ENCODE data around the gene IVL.

The IVL gene

DNA sequence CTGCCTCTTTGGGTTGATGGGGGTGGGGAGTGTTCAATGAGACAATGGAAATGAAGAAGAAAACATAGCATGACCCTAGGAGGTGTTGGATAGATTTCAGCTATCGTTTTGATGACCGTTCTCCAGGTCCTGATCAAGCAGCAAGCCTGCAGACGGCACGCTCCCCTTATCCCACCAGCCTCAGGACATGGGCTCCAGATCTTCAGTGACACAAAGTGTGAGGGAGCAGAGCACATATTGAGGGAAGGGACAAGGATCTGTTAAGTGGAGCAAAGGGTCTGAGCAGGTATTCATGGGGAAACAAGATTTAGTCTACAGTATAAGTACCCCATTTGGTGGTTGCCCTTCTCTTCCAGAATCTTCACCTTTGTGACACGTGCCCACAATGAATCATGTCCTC is 43.4 kb downstream of the IVL start:
- Histone ChIP-seq H3K4me3 (ENCODE audit: low read depth, low read length) (no peak overlapping the region), H3K4me1 (ENCODE audit: control insufficient read depth, insufficient read depth, low read length) (no peaks in the 10 kb centered on the region), H3K27ac (ENCODE audit: extremely low read depth, low read depth, low read length) (no peak overlapping the region), H3K36me3 (ENCODE audit: control insufficient read depth in 2 of 2, insufficient read depth in 1 of 2, low read length in 2 of 2) (no peaks in the 10 kb centered on the region), H3K9me3 (ENCODE audit: control insufficient read depth, insufficient read depth, low read depth, low read length) (no peaks in the 10 kb centered on the region)
- ChIA-PET POLR2A (no interaction called here), CTCF (no interaction called here)
- no peak for TF ChIP-seq ZNF155 (tag by site-specific recombination; IDR thresholded peaks at IDR 0.05)
- no peak for TF ChIP-seq ZNF248 (tag by site-specific recombination; IDR thresholded peaks at IDR 0.05)
- TF ChIP-seq ZNF544 (tag by site-specific recombination; IDR thresholded peaks at IDR 0.05), result no peak
- TF ChIP-seq ZXDB (tag by site-specific recombination; IDR thresholded peaks at IDR 0.05), result no peak
- TF ChIP-seq ZSCAN30 (tag by site-specific recombination; IDR thresholded peaks at IDR 0.05), result no peak
- TF ChIP-seq KLF8 (tag by site-specific recombination; IDR thresholded peaks at IDR 0.05), result no peak
- TF ChIP-seq ZNF510 (tag by site-specific recombination; IDR thresholded peaks at IDR 0.05; ENCODE audit: insufficient replicate concordance), result no peak
- no peak for TF ChIP-seq ZNF621 (tag by site-specific recombination; IDR thresholded peaks at IDR 0.05)

DNA sequence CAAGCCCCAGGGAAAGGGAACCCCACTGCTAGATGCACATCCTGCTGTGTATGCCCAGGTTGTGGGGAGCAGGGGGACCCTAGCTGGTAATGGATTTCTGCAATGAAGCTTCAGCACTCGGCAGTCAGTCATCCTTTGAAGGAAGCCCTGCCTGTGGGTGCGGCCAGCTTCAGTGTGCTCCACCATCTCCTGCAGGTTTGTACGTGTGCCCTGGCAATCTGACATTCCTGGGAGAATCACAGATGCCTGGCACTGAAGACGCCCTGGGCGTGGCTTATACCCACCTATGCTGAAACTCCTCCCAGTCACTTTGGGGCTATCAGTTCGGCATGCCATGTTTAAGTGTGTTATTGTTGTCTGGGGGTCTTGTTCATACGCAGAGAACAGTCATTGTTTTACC is 45.4 kb downstream of the IVL start:
- Histone ChIP-seq H3K36me3 (ENCODE audit: control insufficient read depth in 2 of 2, insufficient read depth in 1 of 2, low read length in 2 of 2) (no peaks in the 10 kb centered on the region), H3K4me1 (ENCODE audit: control insufficient read depth, insufficient read depth, low read length) (no peaks in the 10 kb centered on the region), H3K27ac (ENCODE audit: extremely low read depth, low read depth, low read length) (no peak overlapping the region), H3K4me3 (ENCODE audit: low read depth, low read length) (no peak overlapping the region), H3K9me3 (ENCODE audit: control insufficient read depth, insufficient read depth, low read depth, low read length) (no peaks in the 10 kb centered on the region)
- CTCF ChIA-PET, result interaction anchor here (0.6 to 1.5 kb wide), 5 partner anchors 10 to 267 kb away, joined by 3 to 5 read pairs (median 3); no protein-coding TSS in a partner anchor
- TF ChIP-seq KLF16 (tag by site-specific recombination; IDR thresholded peaks at IDR 0.05) (no peak), ZNF23 (tag by site-specific recombination; IDR thresholded peaks at IDR 0.05; ENCODE audit: borderline replicate concordance) (no peak), ZNF624 (tag by site-specific recombination; IDR thresholded peaks at IDR 0.05) (no peak), ZNF768 (tag by site-specific recombination; IDR thresholded peaks at IDR 0.05) (no peak), HOXC10 (CRISPR knock-in tag; IDR thresholded peaks at IDR 0.05) (no peak), ZNF239 (tag by site-specific recombination; IDR thresholded peaks at IDR 0.05) (no peak), GFI1B (tag by site-specific recombination; IDR thresholded peaks at IDR 0.05) (no peak), ZNF830 (tag by site-specific recombination; IDR thresholded peaks at IDR 0.05; ENCODE audit: low read depth) (no peak), ZNF146 (tag by site-specific recombination; IDR thresholded peaks at IDR 0.05) (no peak), ZNF138 (tag by site-specific recombination; IDR thresholded peaks at IDR 0.05; ENCODE audit: borderline replicate concordance) (no peak), ZNF184 (tag by site-specific recombination; IDR thresholded peaks at IDR 0.05) (no peak), ZBTB20 (tag by site-specific recombination; IDR thresholded peaks at IDR 0.05) (no peak), ZNF274 (IDR thresholded peaks at IDR 0.05; ENCODE audit: low read length) (no peak), ZNF274 (tag by site-specific recombination; IDR thresholded peaks at IDR 0.05; ENCODE audit: borderline replicate concordance) (no peak), SP7 (tag by site-specific recombination; IDR thresholded peaks at IDR 0.05) (no peak), ZNF701 (tag by site-specific recombination; IDR thresholded peaks at IDR 0.05) (no peak), SP3 (tag by site-specific recombination; IDR thresholded peaks at IDR 0.05) (no peak)
- TF ChIP-seq, protein P1, sequence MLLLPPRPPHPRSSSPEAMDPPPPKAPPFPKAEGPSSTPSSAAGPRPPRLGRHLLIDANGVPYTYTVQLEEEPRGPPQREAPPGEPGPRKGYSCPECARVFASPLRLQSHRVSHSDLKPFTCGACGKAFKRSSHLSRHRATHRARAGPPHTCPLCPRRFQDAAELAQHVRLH (tag by site-specific recombination; IDR thresholded peaks at IDR 0.05), result no peak
- TF ChIP-seq, protein P2, sequence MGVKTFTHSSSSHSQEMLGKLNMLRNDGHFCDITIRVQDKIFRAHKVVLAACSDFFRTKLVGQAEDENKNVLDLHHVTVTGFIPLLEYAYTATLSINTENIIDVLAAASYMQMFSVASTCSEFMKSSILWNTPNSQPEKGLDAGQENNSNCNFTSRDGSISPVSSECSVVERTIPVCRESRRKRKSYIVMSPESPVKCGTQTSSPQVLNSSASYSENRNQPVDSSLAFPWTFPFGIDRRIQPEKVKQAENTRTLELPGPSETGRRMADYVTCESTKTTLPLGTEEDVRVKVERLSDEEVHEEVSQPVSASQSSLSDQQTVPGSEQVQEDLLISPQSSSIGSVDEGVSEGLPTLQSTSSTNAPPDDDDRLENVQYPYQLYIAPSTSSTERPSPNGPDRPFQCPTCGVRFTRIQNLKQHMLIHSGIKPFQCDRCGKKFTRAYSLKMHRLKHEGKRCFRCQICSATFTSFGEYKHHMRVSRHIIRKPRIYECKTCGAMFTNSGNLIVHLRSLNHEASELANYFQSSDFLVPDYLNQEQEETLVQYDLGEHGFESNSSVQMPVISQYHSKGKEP (tag by site-specific recombination; IDR thresholded peaks at IDR 0.05), result no peak
- TF ChIP-seq, protein P3, sequence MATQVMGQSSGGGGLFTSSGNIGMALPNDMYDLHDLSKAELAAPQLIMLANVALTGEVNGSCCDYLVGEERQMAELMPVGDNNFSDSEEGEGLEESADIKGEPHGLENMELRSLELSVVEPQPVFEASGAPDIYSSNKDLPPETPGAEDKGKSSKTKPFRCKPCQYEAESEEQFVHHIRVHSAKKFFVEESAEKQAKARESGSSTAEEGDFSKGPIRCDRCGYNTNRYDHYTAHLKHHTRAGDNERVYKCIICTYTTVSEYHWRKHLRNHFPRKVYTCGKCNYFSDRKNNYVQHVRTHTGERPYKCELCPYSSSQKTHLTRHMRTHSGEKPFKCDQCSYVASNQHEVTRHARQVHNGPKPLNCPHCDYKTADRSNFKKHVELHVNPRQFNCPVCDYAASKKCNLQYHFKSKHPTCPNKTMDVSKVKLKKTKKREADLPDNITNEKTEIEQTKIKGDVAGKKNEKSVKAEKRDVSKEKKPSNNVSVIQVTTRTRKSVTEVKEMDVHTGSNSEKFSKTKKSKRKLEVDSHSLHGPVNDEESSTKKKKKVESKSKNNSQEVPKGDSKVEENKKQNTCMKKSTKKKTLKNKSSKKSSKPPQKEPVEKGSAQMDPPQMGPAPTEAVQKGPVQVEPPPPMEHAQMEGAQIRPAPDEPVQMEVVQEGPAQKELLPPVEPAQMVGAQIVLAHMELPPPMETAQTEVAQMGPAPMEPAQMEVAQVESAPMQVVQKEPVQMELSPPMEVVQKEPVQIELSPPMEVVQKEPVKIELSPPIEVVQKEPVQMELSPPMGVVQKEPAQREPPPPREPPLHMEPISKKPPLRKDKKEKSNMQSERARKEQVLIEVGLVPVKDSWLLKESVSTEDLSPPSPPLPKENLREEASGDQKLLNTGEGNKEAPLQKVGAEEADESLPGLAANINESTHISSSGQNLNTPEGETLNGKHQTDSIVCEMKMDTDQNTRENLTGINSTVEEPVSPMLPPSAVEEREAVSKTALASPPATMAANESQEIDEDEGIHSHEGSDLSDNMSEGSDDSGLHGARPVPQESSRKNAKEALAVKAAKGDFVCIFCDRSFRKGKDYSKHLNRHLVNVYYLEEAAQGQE (tag by site-specific recombination; IDR thresholded peaks at IDR 0.05), result no peak
- TF ChIP-seq, protein P4, sequence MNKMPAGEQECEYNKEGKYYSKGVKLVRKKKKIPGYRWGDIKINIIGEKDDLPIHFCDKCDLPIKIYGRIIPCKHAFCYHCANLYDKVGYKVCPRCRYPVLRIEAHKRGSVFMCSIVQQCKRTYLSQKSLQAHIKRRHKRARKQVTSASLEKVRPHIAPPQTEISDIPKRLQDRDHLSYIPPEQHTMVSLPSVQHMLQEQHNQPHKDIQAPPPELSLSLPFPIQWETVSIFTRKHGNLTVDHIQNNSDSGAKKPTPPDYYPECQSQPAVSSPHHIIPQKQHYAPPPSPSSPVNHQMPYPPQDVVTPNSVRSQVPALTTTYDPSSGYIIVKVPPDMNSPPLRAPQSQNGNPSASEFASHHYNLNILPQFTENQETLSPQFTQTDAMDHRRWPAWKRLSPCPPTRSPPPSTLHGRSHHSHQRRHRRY (tag by site-specific recombination; IDR thresholded peaks at IDR 0.05), result no peak
- POLR2A ChIA-PET, result no interaction called here
